HG03196 (cell line): ENCODE results near the gene ATXN2.
"Not testable (repeated sequence)": the region's sequence is repeated elsewhere in the genome, so short reads cannot be mapped to it uniquely, and the experiment has no call there.

Experiments
- ATAC-seq: cut with Tn5 transposase; IDR thresholded peaks from one replicate; pipeline ENCODE4 v1.9.1; 2021; ENCODE audit not compliant: unreplicated experiment

ATXN2 gene

GRCh38 chr12:111574797-111575443 lies 24.2 kb downstream of the ATXN2 start:
- ATAC-seq: no peak

- no peak for ATAC-seq
These were observed 25.6 kb downstream of the ATXN2 start for GRCh38 chr12:111573476-111573875.

- no peak for ATAC-seq
These were observed 28.8 kb downstream of the ATXN2 start for GRCh38 chr12:111570084-111570961.

- ATAC-seq: no peak
These were observed 29.6 kb downstream of the ATXN2 start for GRCh38 chr12:111569363-111570083.

- ATAC-seq: not testable (repeated sequence)
These were observed 38.3 kb downstream of the ATXN2 start for GRCh38 chr12:111560844-111561243.

GRCh38 chr12:111558107-111558376 lies 41.1 kb downstream of the ATXN2 start:
- ATAC-seq: no peak

- no peak for ATAC-seq
These were observed 41.6 kb downstream of the ATXN2 start for GRCh38 chr12:111557271-111558106.

- ATAC-seq: no peak
These were observed 42.4 kb downstream of the ATXN2 start for GRCh38 chr12:111556676-111557075.

GRCh38 chr12:111555313-111555712 lies 43.8 kb downstream of the ATXN2 start:
- not testable (repeated sequence) for ATAC-seq

- ATAC-seq: no peak
These were observed 52.2 kb downstream of the ATXN2 start for GRCh38 chr12:111546758-111547383.

- ATAC-seq: no peak
These were observed 52.9 kb downstream of the ATXN2 start for GRCh38 chr12:111546171-111546570.

- ATAC-seq: no peak
These were observed 55.1 kb downstream of the ATXN2 start for GRCh38 chr12:111544032-111544431.

GRCh38 chr12:111532751-111533150 lies 66.4 kb downstream of the ATXN2 start:
- no peak for ATAC-seq

- ATAC-seq: peak; percentile 56
These were observed 69.4 kb downstream of the ATXN2 start for GRCh38 chr12:111529424-111530368.

GRCh38 chr12:111523587-111524167 lies 75.4 kb downstream of the ATXN2 start:
- ATAC-seq: no peak

GRCh38 chr12:111521801-111522200 lies 77.3 kb downstream of the ATXN2 start:
- no peak for ATAC-seq

- no peak for ATAC-seq
These were observed 79.2 kb downstream of the ATXN2 start for GRCh38 chr12:111519937-111520336.

- ATAC-seq: no peak
These were observed 80.0 kb downstream of the ATXN2 start for GRCh38 chr12:111519083-111519482.

GRCh38 chr12:111507719-111508118 lies 91.4 kb downstream of the ATXN2 start:
- ATAC-seq: not testable (repeated sequence)
